K562 (cell line): ENCODE results near the gene EDARADD. TPM values are rescaled to one million over a fixed set of nuclear protein-coding genes. Genes with fewer than 3 reads are reported as not detected.

ENCODE experiments used
- ATAC-seq: fragments of 200-7000 bp; cut with Tn5 transposase; 3 replicates; pipeline ENCODE4 v1.9.1; 2020; ENCODE audit warnings: moderate library complexity
- BruUV-seq: library from RNA; stranded (reverse); fragments of 400-500 nt; replicated peaks from 2 replicates; lab custom pipeline; 2021; lab: Mats Ljungman, UMichigan
- CTCF ChIA-PET: fragments of 300-600 bp; formaldehyde crosslinking; extraction: SDS; loops from one replicate; lab custom pipeline; 2021; ENCODE audit warnings: low intra/inter-chr PET ratio; lab: Yijun Ruan, JAX
- POLR2A ChIA-PET: fragments of 300-600, 350-650 bp; sonication (Branson Sonifier 250); formaldehyde crosslinking; extraction: SDS; loops from one replicate; lab custom pipeline; 2021; ENCODE audit warnings: antibody characterized with exemption, inconsistent platforms; lab: Yijun Ruan, JAX
- DNase-seq, 4 experiments: peaks; one replicate each; pipeline versions ENCODE4 v3.0.0 to v3.0.0-alpha.2; 2011 to 2018; ENCODE audit warnings: low spot score in 3 of 4, mixed read lengths in 3 of 4; ENCODE audit errors: extremely low read depth in 1 of 4
- FAIRE-seq: peaks from 2 replicates; lab custom pipeline; 2011; peaks lifted over from hg19 to GRCh38; lab: Jason Lieb, UNC
- H2AFZ ChIP-seq: 2 replicates; pipeline ENCODE4 v1.6.0; 2011; ENCODE audit warnings: low read depth, low read length, control low read depth, inconsistent platforms
- H3K27ac ChIP-seq: fragments of 200-600 bp; 3 replicates; pipeline ENCODE4 v1.8.0; 2011; ENCODE audit warnings: low read depth, mild to moderate bottlenecking, control low read depth, inconsistent platforms, low read length, moderate library complexity, mixed read lengths; ENCODE audit errors: extremely low read depth
- H3K27me3 ChIP-seq, 2 experiments: fragments of 300-600 bp in 1 of 2; 2 replicates in 1 of 2; 3 replicates in 1 of 2; pipeline versions ENCODE4 v1.6.0 to v1.8.0; 2011; ENCODE audit warnings: inconsistent platforms in 2 of 2, low read length in 2 of 2, mild to moderate bottlenecking in 1 of 2, mixed read lengths in 1 of 2, moderate library complexity in 1 of 2; ENCODE audit not compliant: control insufficient read depth in 2 of 2, insufficient read depth in 2 of 2
- H3K36me3 ChIP-seq: fragments of 300-600 bp; 3 replicates; pipeline ENCODE4 v1.8.0; 2011; ENCODE audit warnings: mild to moderate bottlenecking, low read length, inconsistent platforms; ENCODE audit not compliant: control insufficient read depth, insufficient read depth
- H3K4me1 ChIP-seq, 2 experiments: fragments of 200-600 bp in 1 of 2; replicated peaks in 1 of 2; 2 replicates in 1 of 2; 3 replicates in 1 of 2; pipeline versions ENCODE4 v1.5.1 to v1.8.0; 2011; ENCODE audit warnings: inconsistent platforms in 2 of 2, low read length in 2 of 2, mild to moderate bottlenecking in 1 of 2, mixed read lengths in 1 of 2, moderate library complexity in 1 of 2; ENCODE audit not compliant: control insufficient read depth in 2 of 2, insufficient read depth in 2 of 2
- H3K4me2 ChIP-seq: 2 replicates; pipeline ENCODE4 v1.6.1; 2011; ENCODE audit warnings: low read length, control low read depth, inconsistent platforms, mixed read lengths; ENCODE audit not compliant: insufficient read depth
- H3K4me3 ChIP-seq: fragments of 200-600 bp; sonication (generic), shearing (Covaris generic); 2 replicates; pipeline ENCODE4 v1.5.1; 2016; ENCODE audit warnings: control low read depth, inconsistent platforms
- H3K79me2 ChIP-seq: fragments of 200-600 bp; 3 replicates; pipeline ENCODE4 v1.8.0; 2011; ENCODE audit warnings: low read length, inconsistent platforms; ENCODE audit not compliant: control insufficient read depth, insufficient read depth
- H3K9ac ChIP-seq, 2 experiments: 2 replicates each; pipeline versions ENCODE4 v1.6.0 to v1.6.1; 2011; ENCODE audit warnings: low read depth in 2 of 2, low read length in 2 of 2, control low read depth in 1 of 2, inconsistent platforms in 1 of 2, mild to moderate bottlenecking in 1 of 2, mixed read lengths in 1 of 2; ENCODE audit not compliant: insufficient read depth in 1 of 2
- H3K9me1 ChIP-seq: one replicate; pipeline ENCODE4 v1.6.0; 2011; ENCODE audit warnings: inconsistent platforms, mild to moderate bottlenecking, low read length, moderate library complexity; ENCODE audit not compliant: control insufficient read depth, insufficient read depth
- H3K9me3 ChIP-seq: replicated peaks from 2 replicates; pipeline ENCODE4 v1.5.1; 2011; ENCODE audit warnings: low read depth, low read length, inconsistent platforms; ENCODE audit not compliant: control insufficient read depth, insufficient read depth
- H4K20me1 ChIP-seq: replicated peaks from 2 replicates; pipeline ENCODE4 v1.6.1; 2011; ENCODE audit warnings: low read length, inconsistent platforms, mixed read lengths; ENCODE audit not compliant: control insufficient read depth, insufficient read depth
- DDX20 ChIP-seq: fragments of 450-650 bp; IDR thresholded peaks from 2 replicates; pipeline ENCODE4 v1.6.1; 2016; ENCODE audit warnings: missing genetic modification characterization, low read depth, mild to moderate bottlenecking, missing compliant biosample characterization, moderate library complexity
- MGA ChIP-seq: fragments of 450-650 bp; IDR thresholded peaks from 2 replicates; pipeline ENCODE4 v1.6.1; 2016; ENCODE audit warnings: mild to moderate bottlenecking, moderate library complexity
- ZBTB43 ChIP-seq: sonication (generic); formaldehyde crosslinking; IDR thresholded peaks from 2 replicates; pipeline ENCODE4 v1.8.0; 2023; ENCODE audit warnings: mild to moderate bottlenecking, missing genetic modification reagents
- ZNF395 ChIP-seq: fragments of 200-800 bp; sonication (Bioruptor generic); IDR thresholded peaks from 2 replicates; pipeline ENCODE4 v1.6.1; 2017; ENCODE audit warnings: missing genetic modification characterization, missing compliant biosample characterization
- WGBS: fragments of 100-300 bp; shearing (Covaris generic); methylation state at CpG from one replicate; pipeline ENCODE4 v1.1.6; 2016; ENCODE audit warnings: low coverage, mixed read lengths; ENCODE audit not compliant: insufficient coverage; ENCODE audit errors: missing lambda C conversion rate; 5-methylcytosine and 5-hydroxymethylcytosine counted together
- in situ Hi-C: fragments of 300-500 bp; cut with MboI; formaldehyde crosslinking; loops from 4 replicates; pipeline ENCODE4 v1.15.0; 2018; ENCODE audit warnings: inconsistent platforms, mixed read lengths
- intact Hi-C: fragments of 100-400 bp; cut with micrococcal nuclease; formaldehyde crosslinking; loops from 2 replicates; pipeline ENCODE4 v1.14.2; 2022
- polyA plus RNA-seq, 8 experiments: library from polyadenylated mRNA; depleted of rRNA in 4 of 8; stranded (reverse) in 5 of 8; unstranded in 3 of 8; fragments of >200 nt; fragmentation: Nextera tagmentation in 2 of 8; fragmentation: Illumina TruSeq in 1 of 8; extraction: Ambion mirVana in 2 of 8; extraction: Trizol in 1 of 8; gene quantifications; 2 replicates each; pipeline versions ENCODE4 v1.2.1 to v1.2.3, GENCODE V29; 2011 to 2014; ENCODE audit warnings: inconsistent platforms in 1 of 8, missing spikeins in 1 of 8
- total RNA-seq, 7 experiments: library from RNA; depleted of rRNA in 6 of 7; stranded (reverse); fragments of >200 nt in 6 of 7; fragmentation: Illumina TruSeq in 2 of 7; extraction: Trizol in 2 of 7; gene quantifications; 2 replicates each; pipeline versions ENCODE4 v1.2.1 to v1.2.3, GENCODE V29; 2011 to 2021; ENCODE audit warnings: low replicate concordance in 1 of 7
- TF ChIP-seq, protein P1 (sequence below): fragments of 450-650 bp; IDR thresholded peaks from 2 replicates; pipeline ENCODE4 v1.6.1; 2017; ENCODE audit warnings: antibody characterized with exemption

Gene EDARADD
- total and polyA plus RNA-seq, 9 of the 15 experiments (the other 6 are each of a cell fraction or from before 2014, with no cell fraction given): 0.46 to 32.4 (median 20.6) TPM

- POLR2A ChIA-PET: interaction anchor here (0.6 to 1.1 kb wide), 7 partner anchors 10 to 579 kb away, joined by 3 to 4 read pairs (median 3); partner anchors contain the start of gene ERO1B
- in situ Hi-C loops: no loop called here
- TF ChIP-seq ZBTB43 (CRISPR knock-in tag) (no peak), DDX20 (tag) (no peak), MGA (no peak), ZNF395 (CRISPR knock-in tag) (no peak)
- TF ChIP-seq, protein P1, sequence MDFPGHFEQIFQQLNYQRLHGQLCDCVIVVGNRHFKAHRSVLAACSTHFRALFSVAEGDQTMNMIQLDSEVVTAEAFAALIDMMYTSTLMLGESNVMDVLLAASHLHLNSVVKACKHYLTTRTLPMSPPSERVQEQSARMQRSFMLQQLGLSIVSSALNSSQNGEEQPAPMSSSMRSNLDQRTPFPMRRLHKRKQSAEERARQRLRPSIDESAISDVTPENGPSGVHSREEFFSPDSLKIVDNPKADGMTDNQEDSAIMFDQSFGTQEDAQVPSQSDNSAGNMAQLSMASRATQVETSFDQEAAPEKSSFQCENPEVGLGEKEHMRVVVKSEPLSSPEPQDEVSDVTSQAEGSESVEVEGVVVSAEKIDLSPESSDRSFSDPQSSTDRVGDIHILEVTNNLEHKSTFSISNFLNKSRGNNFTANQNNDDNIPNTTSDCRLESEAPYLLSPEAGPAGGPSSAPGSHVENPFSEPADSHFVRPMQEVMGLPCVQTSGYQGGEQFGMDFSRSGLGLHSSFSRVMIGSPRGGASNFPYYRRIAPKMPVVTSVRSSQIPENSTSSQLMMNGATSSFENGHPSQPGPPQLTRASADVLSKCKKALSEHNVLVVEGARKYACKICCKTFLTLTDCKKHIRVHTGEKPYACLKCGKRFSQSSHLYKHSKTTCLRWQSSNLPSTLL: no peak
Measured at GRCh38 chr1:236526079-236526478, 132.0 kb downstream of the EDARADD start.

More at GRCh38 chr1:236526079-236526478, 132.0 kb downstream of the EDARADD start:
- no peak for FAIRE-seq
- peaks cover 22% of the 10 kb centered on the region for H3K79me2 ChIP-seq
- H3K4me2 ChIP-seq: no peak overlapping the region
- no peaks in the 10 kb centered on the region for H3K9me1 ChIP-seq
- CTCF ChIA-PET: no interaction called here
- H3K27me3 ChIP-seq: no peaks in the 10 kb centered on the region
- H3K4me3 ChIP-seq: no peak overlapping the region
- no peak overlapping the region for H3K9ac ChIP-seq
- no peak for DNase-seq
- no peaks in the 10 kb centered on the region for H3K9me3 ChIP-seq
- intact Hi-C loops: no loop called here
- H3K36me3 ChIP-seq: peaks cover 27% of the 10 kb centered on the region
- ATAC-seq: no peak
- BruUV-seq: no TSS peak
- H3K4me1 ChIP-seq: peaks cover 6 to 13% of the 10 kb centered on the region in 2 experiments; a peak in 4 of 5 replicates
- H4K20me1 ChIP-seq: no peaks in the 10 kb centered on the region
- no peak overlapping the region for H2AFZ ChIP-seq
- no peak overlapping the region for H3K27ac ChIP-seq
- 81% methylated on average over 3 of the region's 3 CpGs for WGBS
